DND-41 (cell line): ENCODE results near the gene TXN.

Experiments
- ATAC-seq: fragments of 200-7000 bp; cut with Tn5 transposase; 3 replicates; pipeline ENCODE4 v1.9.1; 2021; ENCODE audit warnings: low read depth; ENCODE audit not compliant: insufficient read depth
- DNase-seq: peaks from one replicate; pipeline ENCODE4 v3.0.0-alpha.2; 2020
- H2AFZ ChIP-seq: 2 replicates; pipeline ENCODE4 v1.6.0; 2012; ENCODE audit warnings: low read depth, low read length
- H3K27ac ChIP-seq: 2 replicates; pipeline ENCODE4 v1.5.1; 2012; ENCODE audit warnings: low read length, inconsistent platforms
- H3K27me3 ChIP-seq: fragments of 200-600 bp; sonication (generic); 2 replicates; pipeline ENCODE4 v1.6.0; 2012; ENCODE audit warnings: low read length, mild to moderate bottlenecking, inconsistent platforms; ENCODE audit not compliant: insufficient read depth, poor library complexity
- H3K36me3 ChIP-seq: 2 replicates; pipeline ENCODE4 v1.5.1; 2012; ENCODE audit warnings: low read length, inconsistent platforms; ENCODE audit not compliant: insufficient read depth
- H3K4me1 ChIP-seq: 2 replicates; pipeline ENCODE4 v1.5.1; 2012; ENCODE audit warnings: mild to moderate bottlenecking, low read length; ENCODE audit not compliant: insufficient read depth
- H3K4me2 ChIP-seq: 2 replicates; pipeline ENCODE4 v1.6.0; 2012; ENCODE audit warnings: mild to moderate bottlenecking, moderate library complexity, low read length, inconsistent platforms; ENCODE audit not compliant: insufficient read depth
- H3K4me3 ChIP-seq, 2 experiments: fragments of 200-600 bp in 1 of 2; shearing (Covaris generic) in 1 of 2; 2 replicates each; pipeline ENCODE4 v1.5.1; 2012 to 2016; ENCODE audit warnings: inconsistent platforms in 2 of 2, low read length in 2 of 2, mild to moderate bottlenecking in 2 of 2, low read depth in 1 of 2, moderate library complexity in 1 of 2
- H3K79me2 ChIP-seq: 2 replicates; pipeline ENCODE4 v1.6.0; 2012; ENCODE audit warnings: low read length, inconsistent platforms; ENCODE audit not compliant: insufficient read depth
- H3K9ac ChIP-seq: 2 replicates; pipeline ENCODE4 v1.6.0; 2012; ENCODE audit warnings: low read depth, mild to moderate bottlenecking, inconsistent platforms, low read length, moderate library complexity
- H3K9me3 ChIP-seq: 2 replicates; pipeline ENCODE4 v1.5.1; 2012; ENCODE audit warnings: low read length, moderate library complexity, mild to moderate bottlenecking, inconsistent platforms; ENCODE audit not compliant: insufficient read depth, severe bottlenecking
- H4K20me1 ChIP-seq: 2 replicates; pipeline ENCODE4 v1.6.0; 2012; ENCODE audit warnings: low read length; ENCODE audit not compliant: insufficient read depth
- EZH2 ChIP-seq: IDR thresholded peaks from 3 replicates; pipeline ENCODE4 v1.6.1; 2012; ENCODE audit warnings: borderline replicate concordance, low read depth, mild to moderate bottlenecking, moderate library complexity, low read length, inconsistent platforms; ENCODE audit not compliant: severe bottlenecking
- TF ChIP-seq, protein P1 (sequence below): IDR thresholded peaks from 2 replicates; pipeline ENCODE4 v1.5.1; 2012; ENCODE audit warnings: borderline replicate concordance, low read length, moderate library complexity, mild to moderate bottlenecking; ENCODE audit not compliant: poor library complexity, severe bottlenecking; ENCODE audit errors: extremely low read depth

Gene TXN

DNA sequence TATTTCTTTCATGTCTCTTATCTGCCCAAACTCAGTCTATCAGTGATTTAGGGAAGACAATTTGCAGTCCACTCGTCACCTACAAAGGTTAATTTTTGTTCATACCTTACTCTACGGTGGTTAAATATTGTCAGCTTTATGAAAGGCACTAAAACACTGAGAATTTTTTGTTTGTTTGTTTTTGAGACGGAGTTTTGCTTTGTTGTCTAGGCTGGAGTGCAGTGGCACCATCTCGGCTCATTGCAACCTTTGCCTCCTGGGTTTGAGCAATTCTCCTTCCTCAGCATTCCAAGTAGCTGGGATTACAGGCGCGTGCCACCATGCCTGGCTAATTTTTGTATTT is 26.4 kb upstream of the TXN start:
- H3K27me3 ChIP-seq = no peaks in the 10 kb centered on the region
- no peak for TF ChIP-seq EZH2
- TF ChIP-seq, protein P1, sequence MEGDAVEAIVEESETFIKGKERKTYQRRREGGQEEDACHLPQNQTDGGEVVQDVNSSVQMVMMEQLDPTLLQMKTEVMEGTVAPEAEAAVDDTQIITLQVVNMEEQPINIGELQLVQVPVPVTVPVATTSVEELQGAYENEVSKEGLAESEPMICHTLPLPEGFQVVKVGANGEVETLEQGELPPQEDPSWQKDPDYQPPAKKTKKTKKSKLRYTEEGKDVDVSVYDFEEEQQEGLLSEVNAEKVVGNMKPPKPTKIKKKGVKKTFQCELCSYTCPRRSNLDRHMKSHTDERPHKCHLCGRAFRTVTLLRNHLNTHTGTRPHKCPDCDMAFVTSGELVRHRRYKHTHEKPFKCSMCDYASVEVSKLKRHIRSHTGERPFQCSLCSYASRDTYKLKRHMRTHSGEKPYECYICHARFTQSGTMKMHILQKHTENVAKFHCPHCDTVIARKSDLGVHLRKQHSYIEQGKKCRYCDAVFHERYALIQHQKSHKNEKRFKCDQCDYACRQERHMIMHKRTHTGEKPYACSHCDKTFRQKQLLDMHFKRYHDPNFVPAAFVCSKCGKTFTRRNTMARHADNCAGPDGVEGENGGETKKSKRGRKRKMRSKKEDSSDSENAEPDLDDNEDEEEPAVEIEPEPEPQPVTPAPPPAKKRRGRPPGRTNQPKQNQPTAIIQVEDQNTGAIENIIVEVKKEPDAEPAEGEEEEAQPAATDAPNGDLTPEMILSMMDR = no peak
- H3K4me1 ChIP-seq = no peaks in the 10 kb centered on the region
- no peak overlapping the region for H3K4me2 ChIP-seq
- no peak overlapping the region for H2AFZ ChIP-seq
- H3K9ac ChIP-seq = no peak overlapping the region
- H3K4me3 ChIP-seq = no peak overlapping the region
- H3K27ac ChIP-seq = no peak overlapping the region
- H3K9me3 ChIP-seq = no peaks in the 10 kb centered on the region
- H3K36me3 ChIP-seq = no peaks in the 10 kb centered on the region
- H4K20me1 ChIP-seq = no peaks in the 10 kb centered on the region
- ATAC-seq (no peak), DNase-seq (no peak)
- no peaks in the 10 kb centered on the region for H3K79me2 ChIP-seq

DNA sequence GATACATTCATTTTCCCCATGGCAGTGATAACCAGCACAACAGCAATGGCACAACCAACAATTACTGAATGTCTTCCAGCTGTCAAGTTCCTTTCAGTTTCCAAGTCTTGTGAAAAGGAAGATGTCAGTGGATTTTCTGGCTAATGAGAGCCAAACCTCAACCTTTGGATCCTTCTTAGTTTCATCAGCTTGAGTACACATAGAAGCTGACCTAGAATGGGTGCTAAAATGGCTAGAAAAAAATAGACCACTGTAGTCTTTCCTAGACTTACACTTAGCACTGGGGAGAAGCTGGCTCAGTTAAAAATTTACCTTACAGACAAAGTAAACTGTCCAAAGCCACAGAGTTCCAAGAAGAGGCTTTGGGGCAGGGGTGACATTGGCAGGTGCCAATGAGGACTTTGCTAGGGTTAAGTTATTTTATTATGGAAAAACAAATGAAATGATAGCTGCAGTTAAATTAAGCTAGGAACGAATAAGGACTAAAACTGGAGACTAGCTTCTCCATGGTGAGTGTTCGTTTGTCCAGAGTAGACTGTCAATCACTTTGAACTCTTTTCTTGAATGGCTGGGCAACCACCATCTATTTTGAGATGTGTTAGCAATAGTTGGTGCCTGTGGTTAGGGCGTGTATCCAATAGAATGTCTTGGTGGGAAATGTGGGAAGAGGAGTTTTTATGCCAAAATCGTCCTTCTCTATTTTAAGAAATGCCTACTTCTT is 25.9 kb upstream of the TXN start:
- no peak for DNase-seq

DNA sequence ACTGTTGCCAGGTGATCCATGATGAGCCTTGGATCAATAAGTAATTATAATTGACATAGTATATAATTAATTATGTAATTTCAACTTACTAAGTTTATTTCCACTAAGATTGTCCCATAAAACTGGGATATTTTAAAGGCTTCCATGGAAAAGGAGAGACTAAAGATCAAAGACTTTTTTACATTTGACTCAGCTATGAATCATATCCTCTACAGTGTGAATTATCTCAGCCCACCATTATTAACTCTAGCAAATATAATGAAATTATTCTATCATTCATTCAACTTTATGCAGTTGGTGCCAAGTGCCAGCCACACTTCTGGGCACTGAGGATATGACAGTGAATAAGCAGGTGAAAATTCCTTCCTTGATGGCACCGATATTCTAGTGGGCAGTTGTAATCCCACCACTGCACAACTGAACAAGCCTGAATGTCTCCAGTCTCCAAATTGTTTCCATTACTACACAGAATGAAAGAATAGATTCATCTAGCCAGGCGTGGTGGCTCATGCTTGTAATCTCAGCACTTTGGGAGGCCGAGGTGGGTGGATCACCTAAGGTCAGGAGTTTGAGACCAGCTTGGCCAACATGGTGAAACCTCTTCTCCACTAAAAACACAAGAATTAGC is 21.9 kb upstream of the TXN start:
- Histone ChIP-seq H3K4me3 (no peak overlapping the region), H3K27me3 (no peaks in the 10 kb centered on the region), H3K36me3 (no peaks in the 10 kb centered on the region), H2AFZ (no peak overlapping the region), H3K9me3 (no peaks in the 10 kb centered on the region), H3K27ac (no peak overlapping the region), H3K4me1 (no peaks in the 10 kb centered on the region), H3K9ac (no peak overlapping the region), H3K4me2 (no peak overlapping the region), H3K79me2 (no peaks in the 10 kb centered on the region), H4K20me1 (no peaks in the 10 kb centered on the region)
- TF ChIP-seq, protein P1 = no peak
- TF ChIP-seq EZH2 = no peak
- no peak for DNase-seq
- ATAC-seq = no peak

More for the DNA sequence above, 25.9 kb upstream of the TXN start:
- no peaks in the 10 kb centered on the region for H4K20me1 ChIP-seq
- ATAC-seq = no peak
- no peaks in the 10 kb centered on the region for H3K9me3 ChIP-seq
- no peak overlapping the region for H3K27ac ChIP-seq
- H3K36me3 ChIP-seq = no peaks in the 10 kb centered on the region
- H3K9ac ChIP-seq = no peak overlapping the region
- no peaks in the 10 kb centered on the region for H3K79me2 ChIP-seq
- H3K4me1 ChIP-seq = no peaks in the 10 kb centered on the region
- H3K27me3 ChIP-seq = no peaks in the 10 kb centered on the region
- TF ChIP-seq EZH2 = no peak
- TF ChIP-seq, protein P1 = no peak
- H3K4me3 ChIP-seq = no peak overlapping the region
- H3K4me2 ChIP-seq = no peak overlapping the region
- no peak overlapping the region for H2AFZ ChIP-seq
